ENCODE data around the gene CYP4F3. TPM values are rescaled to one million over a fixed set of nuclear protein-coding genes. Genes with fewer than 3 reads are reported as not detected.

Gene CYP4F3
- total RNA-seq, 1 experiment from 2014 or later = not detected

DNA sequence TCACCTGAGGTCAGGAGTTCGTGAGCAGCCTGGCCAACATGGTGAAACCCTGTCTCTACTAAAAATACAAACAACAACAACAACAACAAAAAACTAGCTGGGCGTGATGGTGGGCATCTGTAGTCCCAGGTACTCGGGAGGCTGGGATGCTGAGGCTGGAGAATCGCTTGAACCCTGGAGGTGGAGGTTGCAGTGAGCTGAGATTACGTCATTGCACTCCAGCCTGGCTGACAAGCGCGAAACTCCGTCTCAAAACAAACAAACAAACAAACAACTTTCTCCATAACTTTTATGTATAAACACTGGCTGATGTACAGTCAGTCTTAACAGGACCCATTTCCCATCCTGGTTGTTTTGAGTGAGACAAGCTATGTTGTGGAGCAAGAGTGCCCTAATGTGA lies 31.4 kb upstream of the CYP4F3 start:
- H3K79me2 ChIP-seq (ENCODE audit: insufficient read depth, low read length) = no peaks in the 10 kb centered on the region
- no peak overlapping the region for H3T11ph ChIP-seq (ENCODE audit: low read length)
- H3K4me2 ChIP-seq (ENCODE audit: insufficient read depth, insufficient read length, low read length) = no peak overlapping the region
- no CpG with 5 or more reads among the region's 8 CpGs for WGBS (ENCODE audit: extremely low coverage, insufficient read length, low lambda C conversion rate)
- H4K20me1 ChIP-seq (ENCODE audit: control insufficient read depth, insufficient read depth, insufficient read length) = no peaks in the 10 kb centered on the region
- H2AFZ ChIP-seq (ENCODE audit: low read length) = no peak overlapping the region
- no peak overlapping the region for H3K18ac ChIP-seq (ENCODE audit: insufficient read length, low read depth, low read length)
- H3K23me2 ChIP-seq (ENCODE audit: insufficient read length, low read depth, low read length, poor library complexity, severe bottlenecking) = no peaks in the 10 kb centered on the region
- peaks cover 33% of the 10 kb centered on the region for H3K9me3 ChIP-seq (ENCODE audit: control insufficient read depth, low read depth, low read length)
- H3K4me1 ChIP-seq (ENCODE audit: insufficient read depth, low read length) = no peaks in the 10 kb centered on the region
- no peak overlapping the region for H3K4ac ChIP-seq (ENCODE audit: low read depth, low read length)
- H4K91ac ChIP-seq (ENCODE audit: insufficient read length, low read depth, low read length) = no peak overlapping the region
- no peak overlapping the region for H2BK15ac ChIP-seq (ENCODE audit: low read depth, low read length)
- TF ChIP-seq, protein P1, sequence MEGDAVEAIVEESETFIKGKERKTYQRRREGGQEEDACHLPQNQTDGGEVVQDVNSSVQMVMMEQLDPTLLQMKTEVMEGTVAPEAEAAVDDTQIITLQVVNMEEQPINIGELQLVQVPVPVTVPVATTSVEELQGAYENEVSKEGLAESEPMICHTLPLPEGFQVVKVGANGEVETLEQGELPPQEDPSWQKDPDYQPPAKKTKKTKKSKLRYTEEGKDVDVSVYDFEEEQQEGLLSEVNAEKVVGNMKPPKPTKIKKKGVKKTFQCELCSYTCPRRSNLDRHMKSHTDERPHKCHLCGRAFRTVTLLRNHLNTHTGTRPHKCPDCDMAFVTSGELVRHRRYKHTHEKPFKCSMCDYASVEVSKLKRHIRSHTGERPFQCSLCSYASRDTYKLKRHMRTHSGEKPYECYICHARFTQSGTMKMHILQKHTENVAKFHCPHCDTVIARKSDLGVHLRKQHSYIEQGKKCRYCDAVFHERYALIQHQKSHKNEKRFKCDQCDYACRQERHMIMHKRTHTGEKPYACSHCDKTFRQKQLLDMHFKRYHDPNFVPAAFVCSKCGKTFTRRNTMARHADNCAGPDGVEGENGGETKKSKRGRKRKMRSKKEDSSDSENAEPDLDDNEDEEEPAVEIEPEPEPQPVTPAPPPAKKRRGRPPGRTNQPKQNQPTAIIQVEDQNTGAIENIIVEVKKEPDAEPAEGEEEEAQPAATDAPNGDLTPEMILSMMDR (conservative IDR thresholded peaks at IDR 0.05) = no peak
- H3K14ac ChIP-seq (ENCODE audit: insufficient read depth, low read length) = no peak overlapping the region
- no peak overlapping the region for H2BK20ac ChIP-seq (ENCODE audit: low read depth, low read length, poor library complexity, severe bottlenecking)
- H3K23ac ChIP-seq (ENCODE audit: insufficient read length, low read depth, low read length) = no peak overlapping the region
- H3K9ac ChIP-seq (ENCODE audit: extremely low read depth, insufficient read length, low read length) = no peak overlapping the region
- H3K36me3 Mint-ChIP-seq (ENCODE audit: insufficient read depth in 1 of 3, low read depth in 3 of 3) = peaks cover 5 to 26% (median 9%) of the 10 kb centered on the region in 3 experiments; a peak in 5 of 7 replicates
- no peak overlapping the region for H3K27ac Mint-ChIP-seq
- H3K27me3 ChIP-seq (ENCODE audit: insufficient read depth, low read length) = no peaks in the 10 kb centered on the region
- no peak overlapping the region for H3K56ac ChIP-seq (ENCODE audit: insufficient read length, low read depth, low read length)
- H3K79me1 ChIP-seq (ENCODE audit: insufficient read depth, low read depth, low read length, poor library complexity, severe bottlenecking) = no peaks in the 10 kb centered on the region
- H2AK5ac ChIP-seq (ENCODE audit: insufficient read length, low read length) = no peak overlapping the region
- H3K4me3 Mint-ChIP-seq = no peak overlapping the region
- no peak overlapping the region for H2BK12ac ChIP-seq (ENCODE audit: insufficient read length, low read depth, low read length)
- no peak overlapping the region for H2BK120ac ChIP-seq (ENCODE audit: low read depth, low read length, poor library complexity, severe bottlenecking)
- H3K27me3 Mint-ChIP-seq (ENCODE audit: low read depth) = peaks cover 3% of the 10 kb centered on the region; the same call in 1 of the 2 replicates
- no peak overlapping the region for H4K8ac ChIP-seq (replicated peaks; ENCODE audit: insufficient read length, low read depth, low read length)
- no peak overlapping the region for H2BK5ac ChIP-seq (ENCODE audit: insufficient read length, low read length)
- H3K9me3 Mint-ChIP-seq = peaks cover 77 to 84% of the 10 kb centered on the region in 2 experiments
- H3K4me1 Mint-ChIP-seq = no peaks in the 10 kb centered on the region
- DNase-seq = no peak
- no peak overlapping the region for H4K5ac ChIP-seq (ENCODE audit: insufficient read length, low read depth, low read length)
- H3K27ac ChIP-seq (ENCODE audit: insufficient read length, low read depth, low read length) = no peak overlapping the region

Measured in H9 (cell line).